ENCODE data around the gene DCK. TPM values are rescaled to one million over a fixed set of nuclear protein-coding genes. Genes with fewer than 3 reads are reported as not detected.

Gene DCK
- total and polyA plus RNA-seq, 3 experiments from 2014 or later: 33.8 to 90.8 (median 34.8) TPM

Other genes with a start within 250 kb of the DCK start
- 100 to 1,000 TPM; 112 to 125 TPM for gene GRSF1, start 153.8 kb upstream of the DCK start, total RNA-seq
- 99.7 TPM for gene GRSF1, start 153.8 kb upstream of the DCK start, polyA plus RNA-seq
- gene MOB1B, start 91.3 kb upstream of the DCK start, total RNA-seq: 10 to 100 TPM; 18.4 to 19.8 TPM
- 1.6 TPM for gene MOB1B, start 91.3 kb upstream of the DCK start, polyA plus RNA-seq